GM21723 (cell line): ENCODE data around the gene CIAO2B.
"Not testable (repeated sequence)": the region's sequence is repeated elsewhere in the genome, so short reads cannot be mapped to it uniquely, and the experiment has no call there.

Experiments used
- ATAC-seq: cut with Tn5 transposase; IDR thresholded peaks from one replicate; pipeline ENCODE4 v1.9.1; 2021; ENCODE audit warnings: mild to moderate bottlenecking, moderate library complexity; ENCODE audit not compliant: unreplicated experiment

Gene CIAO2B

GRCh38 chr16:66934138-66934838 is at the start of gene CIAO2B:
TSS of gene CIAO2B (minus strand) at chr16:66934402. CDS start at chr16:66934364, 38 bp downstream.
- peak; percentile 75 for ATAC-seq

GRCh38 chr16:66983033-66983432 is 48.8 kb upstream of the CIAO2B start:
- no peak for ATAC-seq

GRCh38 chr16:66979011-66979717 is 45.0 kb upstream of the CIAO2B start:
- ATAC-seq, result no peak

GRCh38 chr16:66977341-66978113 is 43.3 kb upstream of the CIAO2B start:
- ATAC-seq, result peak; percentile 87

GRCh38 chr16:66976746-66977145 is 42.5 kb upstream of the CIAO2B start:
- no peak for ATAC-seq

GRCh38 chr16:66975302-66975893 is 41.2 kb upstream of the CIAO2B start:
- no peak for ATAC-seq

GRCh38 chr16:66974932-66975246 is 40.7 kb upstream of the CIAO2B start:
- ATAC-seq, result not testable (repeated sequence)

- not testable (repeated sequence) for ATAC-seq
Measured at GRCh38 chr16:66974156-66974931, 40.1 kb upstream of the CIAO2B start.

- ATAC-seq, result no peak
Measured at GRCh38 chr16:66973716-66974115, 39.5 kb upstream of the CIAO2B start.

- ATAC-seq, result no peak
Measured at GRCh38 chr16:66972983-66973382, 38.8 kb upstream of the CIAO2B start.

GRCh38 chr16:66970775-66971720 is 36.8 kb upstream of the CIAO2B start:
- ATAC-seq, result no peak

GRCh38 chr16:66968847-66969246 is 34.6 kb upstream of the CIAO2B start:
- no peak for ATAC-seq

- no peak for ATAC-seq
Measured at GRCh38 chr16:66964049-66964448, 29.8 kb upstream of the CIAO2B start.

GRCh38 chr16:66961914-66962313 is 27.7 kb upstream of the CIAO2B start:
- ATAC-seq, result no peak

GRCh38 chr16:66961065-66961744 is 27.0 kb upstream of the CIAO2B start, which contains the start of gene CES3:
TSS of gene CES3 (plus strand) at chr16:66961266. CDS start at chr16:66961308, 42 bp downstream.
- ATAC-seq, result peak; percentile 80

- no peak for ATAC-seq
Measured at GRCh38 chr16:66960270-66960669, 26.1 kb upstream of the CIAO2B start.

- ATAC-seq, result no peak
Measured at GRCh38 chr16:66959704-66960161, 25.5 kb upstream of the CIAO2B start.

- no peak for ATAC-seq
Measured at GRCh38 chr16:66958857-66959703, 24.9 kb upstream of the CIAO2B start.
